GM20000 (cell line): ENCODE measurements around the gene UXS1.

Source experiments
- DNase-seq: peaks from one replicate; pipeline ENCODE4 v3.0.0; 2012; ENCODE audit warnings: low spot score
- CTCF ChIP-seq: IDR thresholded peaks from 2 replicates; pipeline ENCODE4 v1.5.1; 2012; ENCODE audit warnings: mild to moderate bottlenecking, control low read depth; ENCODE audit errors: extremely low read depth, missing control alignments

Gene UXS1

DNA sequence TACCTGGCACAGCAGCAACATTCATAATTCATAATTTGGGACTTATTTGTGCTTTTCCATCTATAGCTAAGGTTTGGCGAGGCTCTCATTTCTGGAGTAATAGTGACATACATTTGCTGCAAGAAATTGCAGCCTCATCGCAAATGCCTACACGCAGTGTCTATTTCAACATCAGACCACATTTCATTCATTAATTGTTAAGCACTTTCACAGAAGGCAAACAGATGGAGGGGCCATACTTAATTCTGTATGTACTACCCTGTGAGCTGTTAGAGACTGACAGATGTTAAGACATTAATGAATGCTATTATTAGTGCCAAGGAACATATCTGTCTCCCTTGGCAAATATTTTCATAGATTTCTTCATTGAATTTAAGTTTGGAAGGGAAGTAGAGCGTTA is 125.7 kb downstream of the UXS1 start:
- no peak for TF ChIP-seq CTCF
- no peak for DNase-seq

DNA sequence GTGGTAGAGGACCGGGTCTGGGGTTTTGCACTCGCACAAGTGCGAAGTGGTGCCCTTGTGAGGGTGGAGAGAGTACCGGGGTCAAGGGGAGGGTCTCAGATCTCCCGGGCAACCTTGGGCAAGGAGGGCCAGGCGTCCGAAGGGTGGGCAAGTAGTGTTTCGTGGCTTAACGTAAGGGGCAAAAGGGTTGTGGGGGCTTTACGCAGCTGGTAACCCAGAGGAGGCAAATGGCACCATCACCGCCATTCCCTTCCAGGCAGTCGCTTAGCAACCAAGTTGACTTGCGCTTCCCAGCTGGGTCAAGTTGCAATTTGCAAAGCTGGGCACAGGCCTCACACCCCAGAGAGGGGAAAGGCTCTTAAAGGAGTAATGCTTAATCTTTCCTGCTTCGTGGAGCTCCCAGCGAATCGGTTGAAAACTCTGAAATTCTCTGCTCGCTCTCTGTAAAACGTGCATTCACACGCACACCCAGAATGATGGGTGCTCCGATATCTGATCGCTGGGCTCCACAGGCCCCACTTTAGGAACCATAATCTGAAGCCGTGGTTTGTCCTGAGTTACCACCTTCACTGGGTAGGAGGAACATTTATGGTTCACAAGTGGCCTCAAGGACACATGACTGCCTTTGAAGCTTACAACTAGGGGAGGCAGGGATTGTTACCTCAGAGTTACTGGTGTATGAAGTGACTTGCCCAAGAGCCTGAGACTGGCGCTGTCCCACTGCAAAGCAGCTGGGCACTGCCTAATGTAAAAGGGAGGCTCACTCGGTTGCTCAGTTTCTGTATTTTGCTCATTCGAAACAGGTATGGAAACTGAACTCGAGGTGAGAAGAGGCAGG is 127.9 kb downstream of the UXS1 start:
- DNase-seq: no peak
- TF ChIP-seq CTCF: no peak

DNA sequence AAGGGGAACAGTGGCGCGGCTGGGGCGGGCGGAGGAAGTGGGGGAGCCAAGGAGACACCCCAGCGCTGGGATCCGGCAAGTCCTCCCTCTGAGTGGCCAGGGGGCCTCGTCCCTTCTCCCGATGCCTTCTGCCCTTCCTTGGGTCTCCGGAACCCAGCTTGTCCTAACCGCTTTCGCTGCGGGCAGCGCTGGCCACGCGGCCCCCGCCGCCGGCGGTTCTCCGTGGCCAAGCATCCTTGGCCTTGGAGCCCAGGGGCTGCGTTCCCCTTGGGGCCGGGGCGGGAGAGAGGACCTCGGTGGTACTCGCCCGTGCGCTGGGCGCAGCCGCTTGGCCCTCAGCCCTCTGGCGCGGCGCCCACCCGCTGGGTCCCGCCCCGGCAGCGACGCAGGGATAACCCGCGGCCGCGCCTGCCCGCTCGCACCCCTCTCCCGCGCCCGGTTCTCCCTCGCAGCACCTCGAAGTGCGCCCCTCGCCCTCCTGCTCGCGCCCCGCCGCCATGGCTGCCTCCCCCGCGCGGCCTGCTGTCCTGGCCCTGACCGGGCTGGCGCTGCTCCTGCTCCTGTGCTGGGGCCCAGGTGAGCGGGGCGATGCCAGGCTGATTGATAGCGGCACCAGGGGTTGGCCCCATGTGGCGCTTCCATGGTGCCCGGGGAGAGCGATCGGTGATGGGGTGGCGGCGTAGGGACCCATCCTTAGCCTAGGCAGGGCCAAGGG is 128.7 kb downstream of the UXS1 start:
- TF ChIP-seq CTCF: no peak
- no peak for DNase-seq

- no peak for DNase-seq
- no peak for TF ChIP-seq CTCF
Measured at GRCh38 chr2:106063181-106063580, 130.9 kb downstream of the UXS1 start.

DNA sequence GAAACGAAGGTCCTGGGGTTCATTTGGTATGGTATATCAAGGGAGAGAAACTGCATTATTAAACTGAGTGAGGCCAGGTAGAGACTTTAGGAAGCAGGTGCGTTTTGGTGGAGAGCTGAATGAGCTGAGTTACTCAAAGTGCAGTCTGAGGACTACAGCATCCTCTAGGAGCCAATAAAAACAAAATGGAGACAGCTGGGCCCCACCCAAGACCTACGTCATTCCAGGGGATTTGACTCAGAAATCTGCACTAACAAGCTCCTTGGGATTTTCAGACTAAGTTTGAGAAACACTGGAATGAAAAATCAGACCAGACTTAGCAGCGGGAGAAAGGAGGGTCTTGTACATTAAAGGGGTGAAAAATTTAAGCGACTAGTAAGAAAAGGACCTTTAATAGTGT is 131.5 kb downstream of the UXS1 start:
- no peak for DNase-seq
- no peak for TF ChIP-seq CTCF

DNA sequence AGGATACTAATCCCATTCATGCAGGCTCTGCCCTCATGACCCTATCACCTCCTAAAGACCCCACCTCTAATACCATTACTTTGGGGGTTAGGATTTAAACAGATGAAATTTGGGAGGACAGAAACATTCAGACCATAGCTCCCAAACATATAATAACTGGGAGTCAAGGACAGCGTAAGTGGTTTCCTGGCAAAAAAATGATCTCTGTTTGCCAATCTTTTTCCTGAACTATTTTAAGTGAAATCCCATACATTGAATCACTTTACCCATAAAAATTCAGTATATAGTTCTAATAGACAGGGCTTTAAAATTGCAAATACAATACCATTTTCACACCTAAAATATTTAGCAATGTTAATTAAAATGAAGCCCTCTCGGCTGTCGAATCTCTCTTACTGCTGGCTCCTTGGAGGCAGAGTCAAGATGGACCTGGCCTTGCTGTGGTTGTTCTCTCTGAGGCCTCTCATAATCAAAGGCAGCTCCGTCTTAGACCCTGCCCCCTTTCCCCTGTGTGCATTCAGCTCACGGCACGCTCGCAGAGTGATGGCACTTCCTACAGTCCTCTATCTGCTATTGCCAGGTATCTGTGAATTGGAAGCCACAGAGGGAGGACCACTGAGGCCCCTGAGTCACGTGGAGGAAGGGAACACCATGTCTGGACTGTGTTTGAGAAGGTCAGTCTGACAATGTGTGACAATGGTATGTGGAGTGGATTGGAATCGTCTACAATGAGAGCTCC is 132.3 kb downstream of the UXS1 start:
- no peak for DNase-seq
- TF ChIP-seq CTCF: no peak

- DNase-seq: no peak
- no peak for TF ChIP-seq CTCF
Measured at GRCh38 chr2:106059416-106060065, 134.6 kb downstream of the UXS1 start.
